GM12864 (cell line): ENCODE measurements around the gene SH3D19.
A peak's percentile ranks its signal among the peaks of the same experiment; 100 is the strongest.

Experiments used
- DNase-seq: peaks from one replicate; pipeline ENCODE4 v3.0.0-alpha.2; 2011; ENCODE audit warnings: low read depth
- H3K4me3 ChIP-seq: 2 replicates; pipeline ENCODE4 v1.5.1; 2011; ENCODE audit warnings: mild to moderate bottlenecking, low read depth, low read length, control low read depth
- CTCF ChIP-seq: IDR thresholded peaks from 2 replicates; pipeline ENCODE4 v1.5.1; 2011; ENCODE audit warnings: low read depth, mild to moderate bottlenecking, moderate library complexity, low read length, control low read depth, inconsistent platforms; ENCODE audit errors: missing control alignments

SH3D19 gene

DNA sequence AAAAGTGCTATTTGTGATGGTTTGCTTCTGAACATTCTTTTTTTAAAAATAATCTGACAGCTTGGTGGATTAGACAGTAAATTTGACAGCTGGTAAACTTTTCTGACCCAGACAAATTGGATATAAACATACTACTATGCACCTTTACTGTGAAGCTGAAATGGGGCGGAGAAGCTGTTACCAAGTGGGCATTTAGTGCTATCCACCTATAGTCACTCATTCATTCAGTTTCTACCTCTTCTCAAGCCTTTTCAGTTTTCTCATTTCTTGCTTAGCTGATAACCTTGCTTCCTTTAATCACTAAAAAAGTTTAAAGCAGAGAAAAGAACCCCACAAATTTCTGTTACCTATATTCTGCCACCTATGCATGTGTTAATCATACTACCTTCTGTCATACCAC lies 220.8 kb downstream of the SH3D19 start:
- no peak overlapping the region for H3K4me3 ChIP-seq
- no peak for TF ChIP-seq CTCF
- no peak for DNase-seq

- H3K4me3 ChIP-seq: no peak overlapping the region
- no peak for DNase-seq
- no peak for TF ChIP-seq CTCF
Observed at GRCh38 chr4:151103758-151104157, 221.6 kb downstream of the SH3D19 start.

DNA sequence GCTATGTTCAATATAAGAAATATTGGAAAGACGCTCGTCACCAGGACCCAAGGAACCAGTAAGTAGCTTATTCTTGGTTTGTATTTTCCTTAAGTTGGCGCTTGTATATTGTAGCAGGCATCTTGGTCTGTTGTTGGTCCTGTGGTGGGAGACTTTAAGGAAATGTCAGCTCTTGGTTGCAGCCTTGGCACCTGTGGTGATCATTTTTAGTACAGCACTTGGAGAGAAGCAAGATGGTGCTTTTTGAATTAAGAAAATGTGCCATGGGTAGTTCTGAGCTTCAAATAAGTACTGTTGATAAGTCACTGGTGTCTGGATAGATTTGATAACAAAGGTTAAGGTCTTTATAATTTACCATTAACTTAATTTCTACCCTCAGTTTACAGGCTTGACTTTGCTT lies 224.9 kb downstream of the SH3D19 start:
- no peak for TF ChIP-seq CTCF
- no peak for DNase-seq
- H3K4me3 ChIP-seq: peak overlapping the region; percentile 97

- peak overlapping the region; percentile 97 for H3K4me3 ChIP-seq
- TF ChIP-seq CTCF: no peak
- no peak for DNase-seq
Observed at GRCh38 chr4:151099976-151100417, 225.4 kb downstream of the SH3D19 start.

DNA sequence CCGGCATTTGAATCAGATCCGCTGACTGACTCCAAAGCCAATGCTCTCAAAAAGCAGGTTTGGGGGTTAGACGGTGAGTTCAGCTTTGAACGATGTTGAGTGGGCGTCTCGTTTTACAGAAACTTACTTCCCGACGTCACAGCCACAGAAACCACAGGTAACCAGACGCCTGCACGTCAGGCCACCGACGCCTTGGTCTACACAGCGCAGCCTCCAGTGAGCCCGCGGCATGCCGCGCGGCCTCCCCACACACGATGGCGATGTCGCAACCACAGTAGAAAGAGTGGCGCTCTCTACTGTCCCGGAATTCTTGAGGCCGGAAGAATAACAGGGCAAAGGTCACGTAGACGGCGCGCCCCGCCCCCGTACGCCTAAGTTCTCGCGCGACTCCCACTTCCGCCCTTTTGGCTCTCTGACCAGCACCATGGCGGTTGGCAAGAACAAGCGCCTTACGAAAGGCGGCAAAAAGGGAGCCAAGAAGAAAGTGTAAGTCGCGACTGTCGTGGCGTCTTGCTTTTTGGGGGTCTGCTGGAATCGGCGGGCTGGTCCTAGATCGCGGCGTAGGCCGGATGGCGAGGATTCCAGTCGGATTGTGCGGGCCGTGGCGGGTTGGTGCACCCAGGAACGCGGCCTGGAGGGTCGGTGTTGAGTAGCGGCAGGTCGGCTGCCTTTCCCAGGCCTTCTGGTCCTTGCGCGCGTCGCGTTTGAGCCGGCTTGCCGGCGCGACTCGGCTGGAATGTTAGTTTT lies 226.0 kb downstream of the SH3D19 start, which contains the start of gene RPS3A:
RPS3A (plus strand) TSS at position 400 of the 747 bp plus-strand sequence; CDS start at position 425, 25 bp downstream.
- TF ChIP-seq CTCF: peak; percentile 89
- H3K4me3 ChIP-seq: peak within 1 kb of the TSS; percentile 97
- peak; percentile 97 for DNase-seq

DNA sequence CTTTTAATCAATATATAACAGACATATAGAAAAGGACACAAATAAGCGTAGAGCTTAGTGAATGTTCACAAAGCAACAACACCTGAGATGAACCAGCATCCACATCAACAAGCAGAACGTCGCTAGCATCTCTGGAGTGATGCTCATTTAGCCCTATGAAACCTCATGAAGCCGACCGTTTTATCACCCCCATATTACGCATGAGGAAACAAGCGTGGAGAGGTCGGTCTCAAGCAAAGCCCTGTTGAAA lies 226.5 kb downstream of the SH3D19 start:
- no peak for DNase-seq
- no peak for TF ChIP-seq CTCF
- H3K4me3 ChIP-seq: peak overlapping the region; percentile 46

DNA sequence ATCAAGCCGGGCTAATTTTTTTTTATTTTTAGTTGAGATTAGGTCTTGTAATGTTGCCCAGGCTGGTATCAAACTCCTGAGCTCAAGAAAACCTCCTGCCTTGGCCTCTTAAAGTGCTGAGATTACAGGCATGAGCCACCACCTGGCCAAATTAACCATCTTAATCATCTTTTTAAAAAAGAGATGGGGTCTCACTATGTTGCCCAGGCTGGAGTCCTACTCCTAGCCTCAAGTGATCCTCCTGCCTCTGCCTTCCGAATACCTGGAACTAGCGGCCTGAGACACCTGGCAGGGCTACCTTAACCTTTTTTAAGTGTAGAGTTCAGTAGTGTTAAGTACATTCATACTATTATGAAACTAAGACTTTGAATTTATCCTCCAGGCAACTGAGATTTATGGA lies 227.6 kb downstream of the SH3D19 start:
- H3K4me3 ChIP-seq: no peak overlapping the region
- no peak for DNase-seq

More for the DNA sequence above, 227.6 kb downstream of the SH3D19 start:
- TF ChIP-seq CTCF: no peak
